ENCODE data around the gene MB21D2.

MB21D2 gene, protein sequence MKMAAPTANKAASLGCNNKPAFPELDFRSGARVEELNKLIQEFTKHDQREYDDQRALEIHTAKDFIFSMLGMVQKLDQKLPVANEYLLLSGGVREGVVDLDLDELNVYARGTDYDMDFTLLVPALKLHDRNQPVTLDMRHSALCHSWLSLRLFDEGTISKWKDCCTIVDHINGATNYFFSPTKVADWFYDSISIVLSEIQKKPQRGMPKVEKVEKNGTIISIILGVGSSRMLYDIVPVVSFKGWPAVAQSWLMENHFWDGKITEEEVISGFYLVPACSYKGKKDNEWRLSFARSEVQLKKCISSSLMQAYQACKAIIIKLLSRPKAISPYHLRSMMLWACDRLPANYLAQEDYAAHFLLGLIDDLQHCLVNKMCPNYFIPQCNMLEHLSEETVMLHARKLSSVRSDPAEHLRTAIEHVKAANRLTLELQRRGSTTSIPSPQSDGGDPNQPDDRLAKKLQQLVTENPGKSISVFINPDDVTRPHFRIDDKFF

GRCh38 chr3:192917404-192918274, at the start of gene MB21D2:
Gene MB21D2 (minus strand): TSS chr3:192917856. CDS start chr3:192917840, 16 bp downstream.
- peak; percentile 88 for DNase-seq

GRCh38 chr3:192964959-192965719, 47.5 kb upstream of the MB21D2 start:
- DNase-seq, result peak; percentile 46

GRCh38 chr3:192959773-192960172, 42.1 kb upstream of the MB21D2 start:
- no peak for DNase-seq

GRCh38 chr3:192958219-192958872, 40.7 kb upstream of the MB21D2 start:
- no peak for DNase-seq

GRCh38 chr3:192957441-192958021, 39.9 kb upstream of the MB21D2 start:
- DNase-seq, result peak; percentile 8

GRCh38 chr3:192953926-192954325, 36.3 kb upstream of the MB21D2 start:
- DNase-seq, result no peak

DNA sequence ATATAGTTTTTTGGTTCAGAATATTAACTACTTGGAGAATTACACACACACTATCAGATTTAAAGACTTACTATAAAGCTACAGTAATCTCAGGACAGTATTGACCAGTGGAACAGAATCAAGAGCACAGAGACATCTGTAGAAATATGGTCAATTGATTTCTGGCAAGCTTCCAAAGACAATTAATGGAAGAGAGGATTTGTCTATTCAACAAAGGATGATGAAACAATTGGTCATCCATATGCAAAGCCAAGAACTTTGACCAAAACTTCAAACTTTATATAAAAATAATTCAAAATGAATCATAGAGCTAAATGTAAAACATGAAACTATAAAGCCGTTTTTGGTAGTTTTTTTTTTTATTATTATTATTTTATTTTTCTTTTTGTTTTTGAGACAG, 29.8 kb upstream of the MB21D2 start:
- peak; percentile 4 for DNase-seq

- DNase-seq, result no peak
Measured at GRCh38 chr3:192943393-192943792, 25.7 kb upstream of the MB21D2 start.

GRCh38 chr3:192942625-192943024, 25.0 kb upstream of the MB21D2 start:
- no peak for DNase-seq

GRCh38 chr3:192940129-192940528, 22.5 kb upstream of the MB21D2 start:
- DNase-seq, result no peak

DNA sequence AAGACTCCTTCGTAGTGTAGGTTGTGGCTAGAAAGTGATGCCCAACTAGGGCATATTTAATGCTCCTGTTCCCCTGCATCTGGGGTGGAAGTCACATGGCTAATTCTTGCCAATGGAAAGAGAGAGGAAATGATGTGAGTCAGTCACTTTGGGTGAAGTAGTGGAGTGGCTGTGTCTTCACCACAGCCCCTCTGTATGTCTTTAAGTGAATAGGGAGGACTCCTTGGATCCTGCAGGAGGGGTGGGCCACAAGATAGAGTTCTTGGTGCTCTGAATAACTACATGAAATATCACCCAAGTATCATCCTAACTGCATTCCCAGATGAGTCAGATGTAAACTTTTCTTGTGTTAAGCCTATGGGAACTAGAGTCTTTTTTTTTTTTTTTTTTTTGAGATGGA, 17.8 kb upstream of the MB21D2 start:
- DNase-seq, result no peak

GRCh38 chr3:192933779-192934460, 16.3 kb upstream of the MB21D2 start:
- DNase-seq, result no peak

GRCh38 chr3:192933259-192933658, 15.6 kb upstream of the MB21D2 start:
- no peak for DNase-seq

- no peak for DNase-seq
Measured at GRCh38 chr3:192931825-192932224, 14.2 kb upstream of the MB21D2 start.

DNA sequence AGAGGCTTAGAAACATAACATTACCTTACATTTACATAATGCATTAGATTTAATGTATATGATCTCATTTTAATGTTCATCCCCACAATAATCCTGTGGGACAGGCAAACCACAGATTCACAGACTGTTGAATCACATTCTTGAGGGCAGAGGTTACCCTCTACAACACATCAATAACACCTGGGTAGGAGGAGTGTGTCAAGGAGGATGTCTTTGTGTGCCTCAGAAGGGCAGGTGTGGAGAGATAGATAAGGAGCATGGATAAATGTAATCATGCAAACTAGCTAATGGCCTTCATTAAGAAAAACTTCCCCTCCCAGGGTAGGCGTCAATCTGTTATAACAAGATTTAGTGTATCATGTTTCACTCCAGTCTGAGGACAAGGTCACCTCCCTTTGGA, 12.9 kb upstream of the MB21D2 start:
- DNase-seq, result peak; percentile 76

DNA sequence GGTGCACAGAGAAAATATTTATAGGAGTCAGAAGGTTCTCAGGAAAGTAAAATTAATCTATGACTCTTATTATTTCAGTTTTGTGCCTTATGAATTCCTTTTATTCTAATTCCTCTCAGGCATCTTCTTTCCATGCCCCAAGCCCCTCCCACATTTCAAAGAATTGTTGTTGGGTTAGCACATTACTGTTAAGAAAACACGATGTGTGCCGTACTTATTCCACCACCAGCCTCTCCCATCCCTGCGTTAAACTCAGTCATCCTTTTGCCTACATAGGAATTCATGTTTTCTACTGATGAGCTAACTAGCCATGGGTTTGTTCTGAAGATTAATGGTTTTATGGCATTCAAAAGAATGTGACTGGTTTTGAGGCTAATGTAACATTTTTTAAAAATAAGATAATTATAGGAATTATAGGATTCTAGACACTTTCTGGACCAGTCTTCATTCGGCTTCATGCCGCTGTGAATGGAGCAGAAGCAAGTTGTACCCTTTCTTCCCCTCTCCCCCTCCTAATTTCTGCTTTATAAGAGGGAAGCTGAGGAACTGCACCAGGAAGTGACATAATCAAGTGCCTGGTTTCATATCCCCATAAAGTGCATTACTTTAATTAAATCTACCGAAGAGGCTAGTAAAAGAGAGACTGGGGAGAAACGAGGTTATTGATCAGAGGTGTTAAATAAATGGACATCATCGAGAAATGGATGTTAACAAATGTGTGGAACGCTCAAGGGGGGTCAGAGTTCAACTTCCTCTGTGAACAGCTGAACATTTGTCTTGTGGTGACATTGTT, 12.3 kb upstream of the MB21D2 start:
- no peak for DNase-seq

DNA sequence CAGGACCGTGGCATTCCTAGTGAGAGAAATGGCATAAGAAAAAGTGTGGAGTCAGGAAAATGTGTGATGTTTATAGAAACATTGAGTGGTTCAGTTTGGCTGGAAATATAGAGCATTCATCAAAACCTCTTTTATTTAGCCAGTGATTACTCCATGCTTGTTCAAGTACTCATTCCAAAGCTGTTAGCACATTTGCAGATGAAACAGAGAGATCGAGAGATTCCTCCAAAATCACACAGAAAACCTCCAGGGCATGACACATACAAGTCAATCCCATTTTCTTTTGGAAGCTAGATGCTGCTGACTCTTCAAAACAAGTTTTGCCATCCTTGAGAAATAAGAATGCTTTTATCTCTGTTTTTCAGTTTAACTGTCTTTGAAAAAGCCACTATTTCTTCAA, 11.5 kb upstream of the MB21D2 start:
- DNase-seq, result no peak

- no peak for DNase-seq
Measured at GRCh38 chr3:192928720-192929119, 11.1 kb upstream of the MB21D2 start.

- no peak for DNase-seq
Measured at GRCh38 chr3:192928016-192928415, 10.4 kb upstream of the MB21D2 start.

- no peak for DNase-seq
Measured at GRCh38 chr3:192927016-192927415, 9.4 kb upstream of the MB21D2 start.

DNA sequence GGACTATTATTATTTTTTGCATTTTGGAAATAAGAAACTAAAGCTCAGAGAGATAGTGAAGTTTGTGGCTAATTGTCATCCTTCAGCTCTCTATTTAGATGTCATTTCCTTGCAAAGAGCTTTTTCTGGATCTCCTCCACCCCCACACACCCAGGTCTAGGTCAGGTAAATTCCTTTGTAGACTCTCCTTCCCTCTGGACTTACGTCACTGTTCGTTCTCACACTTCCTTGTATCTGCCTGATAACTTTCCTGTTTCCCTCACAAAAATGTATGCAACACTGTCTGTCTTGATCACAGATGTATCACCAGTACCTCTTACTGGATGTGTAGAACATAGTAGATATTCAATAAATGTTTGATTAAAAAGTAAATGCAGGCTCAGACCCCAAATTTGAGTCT, 6.1 kb upstream of the MB21D2 start:
- DNase-seq, result no peak

Data from NCI-H2171 treated with DMSO at 0.1 percent for 48 hours (cell line).